HG03432 (cell line): ENCODE results near the gene TMEM115.

Source experiments
- ATAC-seq: cut with Tn5 transposase; IDR thresholded peaks from one replicate; pipeline ENCODE4 v1.9.1; 2021; ENCODE audit warnings: mild to moderate bottlenecking, moderate library complexity; ENCODE audit not compliant: unreplicated experiment

TMEM115 gene

DNA sequence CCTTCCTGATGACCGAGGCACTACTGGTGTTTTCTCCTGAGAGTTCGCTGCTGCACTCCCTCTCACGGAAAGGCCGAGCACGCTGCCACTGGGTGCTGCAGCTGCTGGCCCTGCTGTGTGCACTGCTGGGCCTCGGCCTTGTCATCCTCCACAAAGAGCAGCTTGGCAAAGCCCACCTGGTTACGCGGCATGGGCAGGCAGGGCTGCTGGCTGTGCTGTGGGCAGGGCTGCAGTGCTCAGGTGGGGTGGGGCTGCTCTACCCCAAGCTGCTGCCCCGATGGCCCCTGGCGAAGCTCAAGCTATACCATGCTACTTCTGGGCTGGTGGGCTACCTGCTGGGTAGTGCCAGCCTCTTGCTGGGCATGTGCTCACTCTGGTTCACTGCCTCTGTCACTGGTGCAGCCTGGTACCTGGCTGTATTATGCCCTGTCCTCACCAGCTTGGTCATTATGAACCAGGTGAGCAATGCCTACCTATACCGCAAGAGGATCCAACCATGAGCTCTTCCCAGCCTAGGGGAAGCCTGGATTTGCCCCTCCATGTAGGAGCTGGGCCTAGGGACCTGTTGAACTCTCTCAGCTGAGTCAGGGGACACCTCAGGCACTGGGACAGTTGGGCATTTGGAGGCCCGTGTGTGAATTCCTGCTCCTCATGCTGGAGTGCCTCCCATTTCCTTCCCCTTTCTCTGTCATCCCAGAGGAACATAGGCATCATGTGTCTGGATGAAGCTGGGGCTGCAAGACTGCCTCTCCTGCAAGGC, 5.9 kb downstream of the TMEM115 start:
- ATAC-seq = no peak

DNA sequence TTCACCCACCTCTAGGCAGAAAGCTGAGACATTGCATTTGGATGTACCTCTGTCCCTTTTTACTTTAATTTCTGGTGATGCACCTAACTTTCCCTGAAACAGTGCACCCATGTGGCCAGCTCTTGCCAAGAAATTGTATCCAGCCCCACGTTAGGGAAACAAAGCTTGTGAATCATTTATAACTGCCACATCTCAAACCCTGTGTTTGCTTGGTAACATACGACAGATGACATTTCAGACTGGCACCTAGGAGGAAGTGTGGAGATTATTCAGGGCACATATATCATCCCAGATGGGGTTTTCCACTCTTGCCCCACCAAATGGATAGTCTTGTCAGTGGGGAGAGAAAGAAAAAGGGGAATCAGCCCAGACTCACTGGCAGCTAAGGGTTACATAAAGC, 6.5 kb downstream of the TMEM115 start:
- ATAC-seq = no peak

DNA sequence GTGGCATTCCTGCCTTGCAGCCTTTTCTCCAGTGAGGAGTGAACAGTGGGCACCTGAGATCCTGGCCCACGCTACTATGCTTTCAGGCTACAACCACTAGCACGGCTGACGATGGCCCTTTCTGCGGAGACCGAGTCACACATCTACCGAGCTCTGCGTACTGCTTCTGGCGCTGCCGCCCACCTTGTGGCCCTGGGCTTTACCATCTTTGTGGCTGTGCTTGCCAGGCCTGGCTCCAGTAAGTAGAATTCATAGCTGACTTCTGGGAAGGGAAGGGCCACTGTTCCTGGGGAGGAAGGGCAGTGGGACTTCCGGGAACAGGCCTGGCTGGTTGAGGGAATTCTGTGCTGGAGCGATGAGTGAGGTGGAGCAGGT, 8.0 kb downstream of the TMEM115 start:
- peak; percentile 1 for ATAC-seq

DNA sequence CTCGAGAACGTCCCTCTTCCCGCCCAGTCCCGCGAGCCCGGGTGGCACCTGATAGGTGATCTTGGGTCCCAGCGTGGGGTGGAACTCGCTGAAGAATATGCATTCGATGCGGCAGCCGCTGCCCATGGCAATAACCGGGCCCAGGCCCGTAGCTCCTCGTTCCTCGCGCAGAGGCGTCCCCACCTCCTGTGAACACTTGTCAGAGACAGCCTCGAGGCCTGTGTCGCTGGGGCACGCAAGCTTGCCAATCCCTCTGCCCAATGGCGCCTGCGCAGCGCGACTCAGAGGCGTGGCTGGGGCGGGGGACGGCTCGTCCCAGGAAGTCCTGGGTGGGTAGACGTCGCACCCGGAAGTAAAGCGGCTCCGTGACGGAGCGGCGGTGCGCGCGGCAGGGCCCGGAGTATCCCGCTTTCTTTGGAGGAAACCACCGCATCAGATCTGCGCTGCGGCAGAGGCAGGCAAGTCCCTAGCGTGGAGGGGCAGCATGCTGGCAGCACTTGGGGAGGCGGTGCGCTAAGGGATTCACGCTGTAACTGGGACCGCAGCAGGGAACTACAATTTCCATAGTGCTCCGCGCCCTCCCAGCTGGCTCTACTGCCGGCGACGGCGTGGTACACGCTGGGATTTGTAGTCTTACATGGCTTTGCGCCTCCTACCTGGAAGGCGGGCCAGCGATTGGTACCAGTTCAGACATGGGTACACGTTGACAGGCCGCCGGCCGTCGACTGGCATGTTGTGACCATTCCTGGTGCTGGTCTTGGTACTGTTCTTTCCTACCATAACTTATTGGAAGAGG, 8.6 kb downstream of the TMEM115 start, which contains the start of the genes CYB561D2 and NPRL2:
Gene CYB561D2, plus strand, starts transcription at position 336 of the 796 bp plus-strand sequence. CDS start 572 bp downstream, outside the sequence.
Gene NPRL2, minus strand, starts transcription at position 249 of the 796 bp plus-strand sequence. Its CDS starts 123 bp downstream, at position 126.
- peak; percentile 84 for ATAC-seq

DNA sequence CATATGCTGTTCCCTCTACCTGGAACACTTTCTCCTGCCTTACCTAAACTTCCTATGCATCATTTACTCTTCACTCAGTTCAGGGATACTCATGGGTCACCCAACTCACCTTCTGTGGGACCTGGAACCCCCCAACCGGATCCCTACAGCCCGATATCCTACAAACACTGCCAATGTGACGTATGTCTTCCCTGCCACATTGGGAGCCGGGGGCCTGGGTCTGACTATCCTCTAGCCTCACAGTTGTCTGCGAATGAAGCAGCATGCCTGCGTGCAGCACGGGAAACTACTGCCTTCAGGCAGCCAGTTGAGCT, 9.2 kb downstream of the TMEM115 start:
- ATAC-seq = no peak

DNA sequence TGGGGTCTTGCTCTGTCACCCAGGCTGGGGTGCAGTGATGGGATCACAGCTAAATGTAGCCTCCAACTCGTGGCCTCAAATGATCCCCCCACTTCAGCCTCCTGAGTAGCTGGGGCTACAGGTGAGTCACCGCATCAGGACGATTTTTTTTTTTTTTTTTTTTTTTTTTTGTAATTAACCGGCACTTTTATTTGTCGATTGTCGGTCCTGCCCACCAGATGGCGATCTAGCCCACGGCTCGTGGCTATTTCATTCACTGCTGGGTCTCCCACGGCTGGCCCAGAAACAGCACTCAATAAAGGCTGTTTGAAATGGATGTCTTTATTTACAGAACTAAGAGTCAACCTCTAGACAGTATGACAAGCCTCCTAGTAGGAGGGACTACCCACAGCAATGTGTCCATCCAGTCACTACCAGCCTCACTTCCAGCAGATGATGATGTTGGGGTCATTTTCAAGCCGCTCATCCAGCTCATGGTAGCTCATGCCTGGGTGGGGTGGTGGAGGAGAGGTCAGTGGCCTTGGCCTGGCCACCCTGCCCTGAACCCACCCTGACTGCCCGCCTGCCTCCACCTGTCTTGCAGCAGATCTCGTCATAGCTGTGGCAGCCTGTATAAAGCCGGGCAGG, 12.0 kb downstream of the TMEM115 start:
- no peak for ATAC-seq

DNA sequence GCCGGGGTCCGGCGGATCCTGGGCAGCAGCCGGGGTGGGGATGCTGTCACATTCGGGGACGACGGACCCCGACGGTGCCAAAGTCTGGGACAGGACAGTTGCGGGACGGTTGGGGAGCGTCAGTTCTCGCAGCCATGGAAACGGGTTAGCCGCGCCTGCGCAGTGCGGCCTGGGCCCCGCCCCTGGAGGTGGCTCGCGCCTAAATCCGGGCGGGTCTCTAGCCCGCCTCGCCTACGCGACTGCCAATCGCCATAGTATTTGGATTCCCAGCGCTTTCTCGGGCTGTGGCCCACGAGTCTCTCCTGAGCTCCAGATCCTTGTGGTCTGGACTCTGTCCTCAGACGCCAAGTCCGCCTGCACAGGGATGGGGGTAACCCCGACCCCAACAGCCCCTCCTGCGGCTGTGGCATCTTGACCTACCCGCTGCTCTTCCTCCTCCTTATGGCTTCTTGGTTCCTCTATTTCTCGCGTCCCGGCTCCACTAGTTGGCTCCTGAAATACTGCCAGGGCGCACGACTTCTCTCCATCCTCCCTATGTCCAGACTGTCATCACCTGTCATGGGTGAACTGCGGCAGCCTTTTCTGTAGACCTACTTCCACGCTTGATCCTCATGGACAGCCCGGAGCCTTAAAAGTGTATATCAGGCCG, 13.6 kb downstream of the TMEM115 start, which contains the start of gene ZMYND10:
Gene ZMYND10, minus strand, starts transcription at position 147 of the 649 bp plus-strand sequence. CDS start 153 bp downstream, outside the sequence.
- ATAC-seq = no peak

DNA sequence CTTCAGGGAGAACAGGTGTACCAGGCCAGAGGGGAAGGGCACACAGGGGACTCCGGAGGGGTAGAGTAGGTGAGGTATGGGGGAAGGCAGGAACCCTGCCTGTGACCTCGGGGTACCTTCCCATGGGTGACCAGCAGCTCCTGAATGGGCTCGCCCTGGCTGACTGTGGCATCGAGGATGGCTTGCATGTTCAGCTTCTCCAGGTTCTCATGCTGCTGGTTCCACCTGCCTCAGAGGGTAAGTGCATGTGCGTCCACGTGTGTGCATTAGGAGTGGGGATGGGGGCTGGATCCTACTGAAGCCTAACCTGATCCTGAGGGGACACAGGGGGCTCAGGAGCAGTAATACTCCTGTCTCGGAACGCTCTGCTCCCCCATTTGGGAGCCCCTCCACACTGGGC, 14.3 kb downstream of the TMEM115 start:
- ATAC-seq = no peak

DNA sequence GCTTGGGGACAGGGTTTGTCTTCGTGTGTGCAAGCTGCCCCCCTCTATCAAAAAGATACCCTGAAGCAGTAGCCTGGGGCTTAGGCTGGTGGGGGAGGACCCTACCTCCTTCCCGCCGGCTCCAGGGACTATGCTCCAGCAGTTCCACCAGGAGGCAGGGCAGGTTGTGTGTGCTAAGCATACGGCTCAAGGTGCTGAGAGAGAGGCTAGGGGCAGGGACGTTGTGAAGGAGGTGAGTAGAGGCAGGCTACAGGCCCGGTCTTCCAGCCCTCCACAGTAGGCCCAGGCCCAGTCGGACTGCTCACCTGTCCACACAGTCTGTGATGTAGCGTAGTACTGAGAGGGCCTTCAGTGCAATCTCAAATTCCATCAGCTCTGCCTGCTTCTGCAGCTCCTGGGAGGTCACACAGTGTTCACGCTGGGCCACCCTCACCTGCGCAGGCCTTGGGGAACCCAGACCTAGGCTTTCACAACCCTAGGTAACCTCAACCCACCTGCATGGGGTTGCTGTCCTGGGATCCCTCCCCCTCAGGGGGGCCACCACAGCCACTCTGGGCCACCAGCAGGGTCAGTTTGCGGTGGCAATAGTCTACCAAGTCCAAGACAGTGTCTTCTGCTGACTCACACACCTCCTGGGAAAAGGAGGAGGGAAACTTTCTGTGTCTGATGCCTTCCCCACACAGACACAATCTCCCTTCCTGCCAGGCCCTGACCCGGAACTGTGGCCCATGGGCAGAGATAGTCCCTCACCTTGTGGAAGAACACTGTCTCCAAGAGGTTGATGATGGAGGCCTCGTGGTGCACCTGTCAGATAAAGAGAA, 16.3 kb downstream of the TMEM115 start:
- no peak for ATAC-seq

DNA sequence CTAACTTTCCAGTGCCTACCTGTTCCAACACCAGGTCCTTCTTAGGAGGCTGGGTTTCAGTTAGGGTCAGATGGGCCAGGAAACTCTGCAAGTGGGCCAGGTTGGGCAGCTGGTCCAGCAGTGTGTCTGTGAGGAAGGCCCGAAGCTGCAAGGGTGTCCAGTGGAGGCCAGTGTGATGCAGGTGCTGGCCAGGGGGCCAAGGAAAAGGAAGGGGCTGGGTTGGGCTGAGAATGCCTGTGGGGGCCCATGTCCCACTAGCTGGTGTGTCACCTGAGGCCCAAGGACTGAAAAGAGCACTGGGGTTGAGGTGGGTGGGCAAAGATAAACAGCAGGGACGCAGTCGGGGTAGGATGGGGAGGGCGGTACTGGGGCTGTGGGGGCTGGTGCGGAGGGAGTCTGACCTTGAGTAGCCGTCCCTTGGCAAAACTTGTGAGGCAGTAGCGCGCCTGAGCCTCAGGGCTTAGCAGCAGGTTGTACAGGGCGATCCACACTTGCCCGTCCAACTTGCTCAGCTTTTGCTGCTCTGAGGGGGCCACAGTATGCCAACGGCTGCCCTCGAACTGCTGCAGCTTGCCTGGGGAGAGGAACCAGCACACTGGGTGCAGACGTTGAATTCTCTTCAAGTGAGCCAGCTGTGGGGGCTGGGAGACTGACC, 17.2 kb downstream of the TMEM115 start:
- no peak for ATAC-seq

DNA sequence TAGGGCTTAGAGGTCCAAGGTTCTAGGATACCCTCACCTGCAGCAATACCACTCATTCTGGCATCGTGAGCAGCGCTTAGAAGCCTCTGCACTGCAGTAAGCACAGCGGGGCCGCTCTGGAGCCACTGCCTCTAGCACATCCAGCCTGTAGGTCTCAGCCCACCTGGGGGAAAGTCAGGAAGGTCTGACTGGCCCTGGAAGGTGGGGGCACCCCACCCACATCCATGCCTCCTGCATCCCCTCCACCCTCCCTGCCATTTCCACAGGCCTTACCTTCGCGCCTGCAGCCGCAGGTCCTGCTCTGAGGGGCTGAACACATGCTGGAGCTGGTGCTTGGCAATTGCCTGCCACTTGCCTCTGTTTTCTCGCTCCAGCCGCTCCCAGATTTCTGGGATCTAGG, 17.8 kb downstream of the TMEM115 start:
- no peak for ATAC-seq

DNA sequence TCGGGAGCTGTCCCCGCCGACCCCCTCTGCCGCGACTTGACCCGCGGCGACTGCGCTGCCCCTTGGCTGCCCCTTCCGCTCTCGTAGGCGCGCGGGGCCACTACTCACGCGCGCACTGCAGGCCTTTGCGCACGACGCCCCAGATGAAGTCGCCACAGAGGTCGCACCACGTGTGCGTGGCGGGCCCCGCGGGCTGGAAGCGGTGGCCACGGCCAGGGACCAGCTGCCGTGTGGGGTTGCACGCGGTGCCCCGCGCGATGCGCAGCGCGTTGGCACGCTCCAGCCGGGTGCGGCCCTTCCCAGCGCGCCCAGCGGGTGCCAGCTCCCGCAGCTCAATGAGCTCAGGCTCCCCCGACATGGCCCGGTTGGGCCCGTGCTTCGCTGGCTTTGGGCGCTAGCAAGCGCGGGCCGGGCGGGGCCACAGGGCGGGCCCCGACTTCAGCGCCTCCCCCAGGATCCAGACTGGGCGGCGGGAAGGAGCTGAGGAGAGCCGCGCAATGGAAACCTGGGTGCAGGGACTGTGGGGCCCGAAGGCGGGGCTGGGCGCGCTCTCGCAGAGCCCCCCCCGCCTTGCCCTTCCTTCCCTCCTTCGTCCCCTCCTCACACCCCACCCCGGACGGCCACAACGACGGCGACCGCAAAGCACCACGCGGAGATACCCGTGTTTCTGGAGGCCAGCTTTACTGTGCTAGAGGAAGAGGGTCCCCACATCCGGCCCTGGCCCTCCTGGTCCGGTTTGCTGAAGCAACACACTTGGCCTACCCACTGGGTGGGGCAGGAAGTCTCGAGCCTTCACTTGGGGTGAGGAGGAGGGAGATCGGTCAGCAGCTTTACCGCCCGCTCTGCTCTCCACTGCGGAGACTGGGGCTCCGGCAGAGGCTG, 18.6 kb downstream of the TMEM115 start, which contains the start of gene RASSF1:
Gene RASSF1, minus strand, starts transcription at position 389 of the 882 bp plus-strand sequence. Its CDS starts 31 bp downstream, at position 358.
- peak; percentile 20 for ATAC-seq

DNA sequence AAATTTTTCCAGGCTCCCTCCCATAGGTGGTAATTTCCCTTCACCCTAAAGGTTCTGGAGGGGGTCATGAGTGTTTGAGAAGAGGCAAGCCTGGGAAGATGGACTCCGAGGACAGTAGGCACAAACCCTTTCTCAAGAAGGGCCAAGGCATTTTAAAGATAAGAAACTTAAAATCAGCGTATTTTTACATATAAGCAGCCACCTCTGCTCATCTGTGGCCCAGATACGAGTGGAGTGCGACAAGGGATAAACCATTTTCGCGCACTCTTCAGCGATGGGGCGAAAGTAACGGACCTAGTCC, 19.2 kb downstream of the TMEM115 start:
- ATAC-seq = no peak

DNA sequence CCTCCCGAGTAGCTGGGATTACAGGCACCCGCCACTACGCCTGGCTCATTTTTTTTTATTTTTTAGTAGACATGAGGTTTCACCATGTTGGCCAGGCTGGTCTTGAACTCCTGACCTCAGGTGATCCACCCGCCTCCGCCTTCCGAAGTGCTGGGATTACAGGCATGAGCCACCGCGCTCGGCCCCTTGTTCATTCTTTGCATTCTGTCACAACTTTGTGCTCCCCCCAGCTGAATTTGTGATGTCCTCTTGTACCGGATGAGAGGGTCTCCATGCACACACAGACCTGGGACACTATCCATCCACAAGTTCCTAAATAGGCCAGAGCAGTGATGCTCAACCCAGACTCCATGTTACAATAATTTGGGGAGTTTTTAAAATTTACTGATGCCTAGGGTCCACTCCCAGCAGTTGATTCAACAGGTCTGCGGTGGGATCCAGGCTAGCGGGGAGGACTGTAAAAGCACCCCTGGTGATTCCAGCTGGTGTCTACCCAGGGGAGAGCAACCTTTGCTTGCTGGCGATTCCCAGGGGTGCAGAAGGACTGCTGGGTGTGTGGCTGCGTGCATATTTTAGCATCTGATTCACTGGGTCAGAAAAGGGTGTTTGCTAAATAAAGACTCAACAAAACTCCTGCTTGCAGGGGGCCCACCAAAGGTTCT, 19.7 kb downstream of the TMEM115 start:
- ATAC-seq = no peak

DNA sequence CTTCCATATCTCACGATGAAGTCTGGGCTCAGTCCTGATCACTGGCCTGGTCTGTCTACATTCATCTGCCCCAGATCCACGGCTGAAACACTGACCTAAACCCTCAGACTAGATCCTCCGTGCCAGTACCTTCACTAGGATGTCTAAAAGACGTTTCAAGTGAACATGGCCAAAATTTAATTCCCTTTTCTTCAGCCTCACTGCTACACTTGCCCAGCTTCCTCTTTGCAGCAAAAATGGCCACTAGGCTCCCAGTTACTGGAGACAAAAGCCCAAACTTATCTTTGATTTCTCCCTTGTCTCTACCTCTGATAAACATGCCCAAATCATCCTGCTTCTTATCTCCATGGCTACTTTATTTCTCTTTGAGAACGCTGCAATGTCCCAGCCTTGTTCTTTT, 20.4 kb downstream of the TMEM115 start:
- ATAC-seq = no peak

DNA sequence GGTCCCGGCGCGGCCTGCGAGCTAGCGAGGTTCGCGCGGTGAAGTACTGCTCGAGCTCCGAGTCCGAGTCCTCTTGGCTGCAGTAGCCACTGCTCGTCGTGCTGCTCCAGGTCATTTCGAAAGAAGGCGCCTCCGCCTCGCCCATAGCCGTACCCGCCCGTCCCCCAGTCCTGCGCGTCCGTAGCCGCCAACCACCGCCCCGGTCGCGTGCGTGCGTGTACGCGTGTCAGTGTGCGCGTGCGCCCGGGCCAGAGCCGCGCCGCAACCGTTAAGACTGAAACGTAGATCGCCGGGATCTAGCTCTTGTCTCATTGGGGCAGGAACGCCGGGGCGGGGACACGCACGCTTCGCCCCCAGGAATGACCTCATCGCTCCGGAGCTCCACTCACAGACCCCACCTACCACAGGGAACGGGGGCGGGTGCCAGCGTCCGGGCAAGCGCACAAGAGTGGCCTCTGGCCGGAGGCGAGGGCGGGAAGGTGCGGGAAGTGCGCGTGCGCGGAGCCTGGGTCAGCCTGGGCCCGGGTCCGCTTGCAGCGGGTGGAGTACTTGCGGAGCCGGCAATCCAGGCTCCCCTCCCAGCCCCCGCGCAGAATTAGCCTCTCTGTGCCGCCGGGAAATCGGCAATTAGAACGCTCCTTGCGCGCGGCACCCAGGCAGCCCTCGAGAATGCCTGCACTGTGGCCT, 22.0 kb downstream of the TMEM115 start:
- ATAC-seq = peak; percentile 76

DNA sequence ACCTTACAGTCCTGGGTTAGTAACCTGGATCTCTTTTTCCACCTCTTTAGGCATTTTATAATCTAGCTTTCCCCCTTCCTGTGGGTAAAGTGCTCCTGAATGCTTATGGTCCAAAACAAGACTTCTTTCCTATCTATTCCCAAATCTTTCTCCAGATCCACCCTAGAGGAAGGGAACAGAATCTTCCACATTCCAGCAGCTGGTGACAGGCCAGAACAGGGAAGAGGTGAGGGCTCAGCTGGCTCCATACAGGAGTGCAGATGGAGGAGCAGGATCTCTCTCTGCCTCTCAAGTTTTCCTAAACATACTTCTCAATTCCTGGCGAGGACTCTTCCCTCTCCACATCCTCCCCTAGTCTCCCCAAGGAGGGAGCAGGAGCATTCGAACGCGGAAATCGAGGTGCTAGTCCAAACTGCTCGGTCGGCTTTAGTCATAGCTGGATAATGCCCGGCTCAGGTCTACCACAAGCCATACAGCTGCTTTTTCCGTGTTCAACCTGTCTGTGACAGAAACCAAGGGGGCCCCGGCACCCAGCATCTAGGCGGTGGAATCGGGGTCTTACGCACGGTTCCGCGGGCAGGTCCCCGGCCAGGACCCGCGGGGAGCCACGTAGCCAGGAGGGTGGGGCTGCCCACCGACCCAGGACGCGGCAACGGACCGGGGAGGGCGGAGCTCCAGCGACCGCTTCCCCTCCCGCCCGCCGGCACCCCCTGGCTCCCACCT, 22.7 kb downstream of the TMEM115 start:
- ATAC-seq = peak; percentile 39
